K562 (cell line): Measurements from ENCODE around the gene FH. TPM values are rescaled to one million over a fixed set of nuclear protein-coding genes. Genes with fewer than 3 reads are reported as not detected.

ENCODE experiments used
- BACH1 ChIP-seq: fragments of 200-800 bp; sonication (Bioruptor generic); IDR thresholded peaks from 2 replicates; pipeline ENCODE4 v1.6.1; 2016; ENCODE audit warnings: missing genetic modification characterization, missing compliant biosample characterization
- E4F1 ChIP-seq: fragments of 250-450 bp; sonication (Bioruptor Pico); IDR thresholded peaks from 2 replicates; pipeline ENCODE4 v1.5.0; 2021; ENCODE audit warnings: mild to moderate bottlenecking, borderline replicate concordance
- HDAC2 ChIP-seq: fragments of 450-650 bp; IDR thresholded peaks from 2 replicates; pipeline ENCODE4 v1.6.1; 2016; ENCODE audit warnings: mild to moderate bottlenecking
- HNRNPLL ChIP-seq: fragments of 200-400 bp; formaldehyde crosslinking; IDR thresholded peaks from 2 replicates; pipeline ENCODE4 v1.6.1; 2017; ENCODE audit warnings: low read length, low read depth, mild to moderate bottlenecking; ENCODE audit not compliant: poor library complexity, severe bottlenecking
- IFI16 ChIP-seq: fragments of 250-450 bp; sonication (Bioruptor Pico); IDR thresholded peaks from 2 replicates; pipeline ENCODE4 v2.1.2; 2022; ENCODE audit warnings: mild to moderate bottlenecking, inconsistent platforms
- LCOR ChIP-seq: sonication (generic); formaldehyde crosslinking; IDR thresholded peaks from 2 replicates; pipeline ENCODE4 v1.8.0; 2022; ENCODE audit warnings: mild to moderate bottlenecking, missing genetic modification reagents
- MEF2A ChIP-seq: IDR thresholded peaks from 2 replicates; pipeline ENCODE4 v1.6.1; 2011; ENCODE audit warnings: low read depth, mild to moderate bottlenecking, low read length, moderate library complexity; ENCODE audit not compliant: control insufficient read depth
- MLLT1 ChIP-seq, 2 experiments: fragments of 450-650 bp; IDR thresholded peaks; 2 replicates each; pipeline ENCODE4 v1.6.1; 2016
- SMARCA4 ChIP-seq: fragments of 450-650 bp; IDR thresholded peaks from 2 replicates; pipeline ENCODE4 v1.6.1; 2016
- SPI1 ChIP-seq: IDR thresholded peaks from 2 replicates; pipeline ENCODE4 v1.6.1; 2011; ENCODE audit warnings: low read depth, low read length, control low read depth, borderline replicate concordance
- TCF7L2 ChIP-seq: fragments of 150-350 bp; IDR thresholded peaks from 2 replicates; pipeline ENCODE4 v1.6.1; 2016; ENCODE audit warnings: low read depth, mild to moderate bottlenecking, low read length, moderate library complexity
- ZNF277 ChIP-seq: fragments of 250-450 bp; sonication (Bioruptor Pico); IDR thresholded peaks from 2 replicates; pipeline ENCODE4 v1.8.0; 2022; ENCODE audit warnings: inconsistent platforms, mild to moderate bottlenecking, moderate library complexity, borderline replicate concordance
- ZNF280A ChIP-seq: fragments of 450-650 bp; IDR thresholded peaks from 2 replicates; pipeline ENCODE4 v1.6.1; 2018; ENCODE audit warnings: mild to moderate bottlenecking, low read depth; ENCODE audit not compliant: partially characterized antibody
- ZNF766 ChIP-seq: fragments of 200-800 bp; sonication (Bioruptor generic); conservative IDR thresholded peaks from 2 replicates; pipeline ENCODE4 v1.6.1; 2016; ENCODE audit warnings: missing genetic modification characterization, missing compliant biosample characterization
- polyA plus RNA-seq, 8 experiments: library from polyadenylated mRNA; depleted of rRNA in 4 of 8; stranded (reverse) in 5 of 8; unstranded in 3 of 8; fragments of >200 nt; fragmentation: Nextera tagmentation in 2 of 8; fragmentation: Illumina TruSeq in 1 of 8; extraction: Ambion mirVana in 2 of 8; extraction: Trizol in 1 of 8; gene quantifications; 2 replicates each; pipeline versions ENCODE4 v1.2.1 to v1.2.3, GENCODE V29; 2011 to 2014; ENCODE audit warnings: inconsistent platforms in 1 of 8, missing spikeins in 1 of 8
- total RNA-seq, 7 experiments: library from RNA; depleted of rRNA in 6 of 7; stranded (reverse); fragments of >200 nt in 6 of 7; fragmentation: Illumina TruSeq in 2 of 7; extraction: Trizol in 2 of 7; gene quantifications; 2 replicates each; pipeline versions ENCODE4 v1.2.1 to v1.2.3, GENCODE V29; 2011 to 2021; ENCODE audit warnings: low replicate concordance in 1 of 7
- TF ChIP-seq, protein P1 (sequence below), 3 experiments: fragments of 200-800 bp in 1 of 3; fragments of 250-450 bp in 1 of 3; fragments of 450-650 bp in 1 of 3; sonication (Bioruptor Pico) in 1 of 3; sonication (Bioruptor generic) in 1 of 3; formaldehyde crosslinking in 1 of 3; IDR thresholded peaks; 2 replicates each; pipeline versions ENCODE4 v1.6.1 to v1.8.0; 2016 to 2022; ENCODE audit warnings: mild to moderate bottlenecking in 2 of 3, missing genetic modification characterization in 2 of 3, missing compliant biosample characterization in 1 of 3, moderate library complexity in 1 of 3

The FH gene
- total and polyA plus RNA-seq, 9 of the 15 experiments (the other 6 are each of a cell fraction or from before 2014, with no cell fraction given): 117 to 240 (median 211) TPM

DNA sequence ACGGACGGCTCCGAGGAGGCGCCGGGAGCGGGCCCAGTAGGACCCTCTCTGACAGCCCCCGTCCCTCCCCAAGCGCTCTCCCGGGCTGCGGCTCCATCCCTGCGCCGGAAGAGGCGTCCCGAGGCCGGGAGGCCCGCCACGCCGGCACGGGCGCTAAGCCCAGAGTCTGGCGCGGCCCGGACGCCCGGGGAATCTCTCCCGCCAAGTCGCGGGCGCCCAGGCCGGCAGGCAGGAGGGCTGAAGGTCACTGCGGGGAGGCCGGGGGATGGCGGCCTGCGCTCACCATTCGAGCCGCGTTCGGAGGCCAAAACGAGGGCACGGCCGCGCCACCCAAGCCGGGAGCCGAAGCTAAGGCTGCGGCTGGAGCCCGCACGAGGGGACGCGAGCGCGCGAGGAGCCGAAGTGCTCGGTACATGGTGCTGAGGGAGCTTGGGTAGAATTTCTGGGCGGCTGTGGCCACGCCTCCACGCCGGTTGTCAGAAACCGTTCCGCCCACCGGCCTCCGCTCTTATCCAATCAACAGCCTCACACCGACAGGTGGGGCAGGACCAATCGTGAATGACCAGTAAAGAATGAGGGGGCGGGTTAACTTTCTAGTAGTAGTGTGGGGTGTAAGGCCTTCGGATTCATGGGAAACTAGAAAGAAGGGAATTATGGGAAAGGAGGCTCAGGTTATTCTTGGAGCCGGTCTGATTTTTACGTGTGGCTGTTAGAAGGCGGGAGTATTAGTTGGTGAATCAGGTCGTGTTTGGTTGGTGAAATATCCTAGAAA is at the start of gene FH (continued):
- TF ChIP-seq, protein P1, sequence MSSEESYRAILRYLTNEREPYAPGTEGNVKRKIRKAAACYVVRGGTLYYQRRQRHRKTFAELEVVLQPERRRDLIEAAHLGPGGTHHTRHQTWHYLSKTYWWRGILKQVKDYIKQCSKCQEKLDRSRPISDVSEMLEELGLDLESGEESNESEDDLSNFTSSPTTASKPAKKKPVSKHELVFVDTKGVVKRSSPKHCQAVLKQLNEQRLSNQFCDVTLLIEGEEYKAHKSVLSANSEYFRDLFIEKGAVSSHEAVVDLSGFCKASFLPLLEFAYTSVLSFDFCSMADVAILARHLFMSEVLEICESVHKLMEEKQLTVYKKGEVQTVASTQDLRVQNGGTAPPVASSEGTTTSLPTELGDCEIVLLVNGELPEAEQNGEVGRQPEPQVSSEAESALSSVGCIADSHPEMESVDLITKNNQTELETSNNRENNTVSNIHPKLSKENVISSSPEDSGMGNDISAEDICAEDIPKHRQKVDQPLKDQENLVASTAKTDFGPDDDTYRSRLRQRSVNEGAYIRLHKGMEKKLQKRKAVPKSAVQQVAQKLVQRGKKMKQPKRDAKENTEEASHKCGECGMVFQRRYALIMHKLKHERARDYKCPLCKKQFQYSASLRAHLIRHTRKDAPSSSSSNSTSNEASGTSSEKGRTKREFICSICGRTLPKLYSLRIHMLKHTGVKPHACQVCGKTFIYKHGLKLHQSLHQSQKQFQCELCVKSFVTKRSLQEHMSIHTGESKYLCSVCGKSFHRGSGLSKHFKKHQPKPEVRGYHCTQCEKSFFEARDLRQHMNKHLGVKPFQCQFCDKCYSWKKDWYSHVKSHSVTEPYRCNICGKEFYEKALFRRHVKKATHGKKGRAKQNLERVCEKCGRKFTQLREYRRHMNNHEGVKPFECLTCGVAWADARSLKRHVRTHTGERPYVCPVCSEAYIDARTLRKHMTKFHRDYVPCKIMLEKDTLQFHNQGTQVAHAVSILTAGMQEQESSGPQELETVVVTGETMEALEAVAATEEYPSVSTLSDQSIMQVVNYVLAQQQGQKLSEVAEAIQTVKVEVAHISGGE (CRISPR knock-in tag; IDR thresholded peaks at IDR 0.05): 0 out of 6 replicates have a peak, but pooled peaks of 1 of the 3 experiments have one; percentile 19
- TF ChIP-seq E4F1: no peak
- TF ChIP-seq ZNF766 (CRISPR knock-in tag): 0 out of 2 replicates have a peak, but pooled peaks have one; percentile 33
- no peak for TF ChIP-seq ZNF277 (CRISPR knock-in tag)
- TF ChIP-seq IFI16 (CRISPR knock-in tag): no peak
- 0 out of 4 replicates have a peak, but pooled peaks of 1 of the 2 experiments have one; percentile 25 for TF ChIP-seq MLLT1 (IDR thresholded peaks at IDR 0.05)
- no peak for TF ChIP-seq SMARCA4
- TF ChIP-seq MEF2A: peak; percentile 75; the same call in 1 of the 2 replicates
- no peak for TF ChIP-seq SPI1
- peak; percentile 77; the same call in 1 of the 2 replicates for TF ChIP-seq TCF7L2
- TF ChIP-seq HDAC2: peak; percentile 74
- TF ChIP-seq LCOR (CRISPR knock-in tag): 0 out of 2 replicates have a peak, but pooled peaks have one; percentile 64
- TF ChIP-seq HNRNPLL: peak; percentile 54
- no peak for TF ChIP-seq ZNF280A
- TF ChIP-seq BACH1 (tag): no peak
